WTC11 (cell line): Measurements from ENCODE around the gene CEMIP. TPM values are rescaled to one million over a fixed set of nuclear protein-coding genes. Genes with fewer than 3 reads are reported as not detected.

ENCODE experiments used
- ATAC-seq: fragments of 200-7000 bp; cut with Tn5 transposase; 2 replicates; pipeline ENCODE4 v1.10.0; 2021; ENCODE audit warnings: mild to moderate bottlenecking, moderate library complexity
- CTCF ChIA-PET: fragments of 300-600 bp; sonication (Branson Sonifier 250); formaldehyde crosslinking; loops from one replicate; lab custom pipeline; 2021; ENCODE audit warnings: antibody characterized with exemption; lab: Charles Lee
- POLR2A ChIA-PET: fragments of 350-600 bp; sonication (Branson Sonifier 250); formaldehyde crosslinking; loops from one replicate; lab custom pipeline; 2021; ENCODE audit warnings: antibody characterized with exemption; lab: Charles Lee
- DNase-seq: peaks from one replicate; pipeline ENCODE4 v3.0.0; 2021; ENCODE audit warnings: low spot score
- H3K27ac Mint-ChIP-seq: 2 replicates; pipeline ENCODE4 v1.8.0; 2021; ENCODE audit warnings: mixed read lengths
- H3K27me3 Mint-ChIP-seq: 2 replicates; pipeline ENCODE4 v1.8.0; 2021; ENCODE audit warnings: low read depth, mild to moderate bottlenecking, moderate library complexity, mixed read lengths
- H3K36me3 Mint-ChIP-seq: 2 replicates; pipeline ENCODE4 v1.8.0; 2021; ENCODE audit warnings: mixed read lengths
- H3K4me1 Mint-ChIP-seq: 2 replicates; pipeline ENCODE4 v1.8.0; 2022; ENCODE audit warnings: mixed read lengths
- H3K4me3 Mint-ChIP-seq: 2 replicates; pipeline ENCODE4 v1.8.0; 2021; ENCODE audit warnings: mild to moderate bottlenecking, moderate library complexity, mixed read lengths
- H3K9me3 Mint-ChIP-seq: 2 replicates; pipeline ENCODE4 v1.8.0; 2021; ENCODE audit warnings: mixed read lengths
- ATF1 ChIP-seq: sonication (generic); formaldehyde crosslinking; IDR thresholded peaks from 2 replicates; pipeline ENCODE4 v1.8.1; 2023; ENCODE audit warnings: mild to moderate bottlenecking, moderate library complexity, missing genetic modification reagents
- ATF3 ChIP-seq: sonication (generic); formaldehyde crosslinking; conservative IDR thresholded peaks from 2 replicates; pipeline ENCODE4 v1.8.1; 2022; ENCODE audit warnings: mild to moderate bottlenecking, missing genetic modification reagents
- ATF6 ChIP-seq: sonication (generic); formaldehyde crosslinking; IDR thresholded peaks from 2 replicates; pipeline ENCODE4 v1.8.1; 2023; ENCODE audit warnings: mild to moderate bottlenecking, missing genetic modification reagents
- ETV6 ChIP-seq: sonication (generic); formaldehyde crosslinking; IDR thresholded peaks from 2 replicates; pipeline ENCODE4 v1.8.1; 2022; ENCODE audit warnings: mild to moderate bottlenecking, missing genetic modification reagents
- HMGXB4 ChIP-seq: sonication (generic); formaldehyde crosslinking; IDR thresholded peaks from 2 replicates; pipeline ENCODE4 v1.8.1; 2023; ENCODE audit warnings: mild to moderate bottlenecking, moderate library complexity, missing genetic modification reagents
- IRF2 ChIP-seq: sonication (generic); formaldehyde crosslinking; IDR thresholded peaks from 2 replicates; pipeline ENCODE4 v1.8.0; 2022; ENCODE audit warnings: low read depth, missing genetic modification reagents, borderline replicate concordance
- KAT7 ChIP-seq: sonication (generic); formaldehyde crosslinking; IDR thresholded peaks from 2 replicates; pipeline ENCODE4 v1.8.1; 2023; ENCODE audit warnings: missing genetic modification reagents, mild to moderate bottlenecking, borderline replicate concordance
- NFE2L1 ChIP-seq: sonication (generic); formaldehyde crosslinking; IDR thresholded peaks from 2 replicates; pipeline ENCODE4 v1.8.1; 2023; ENCODE audit warnings: missing genetic modification reagents
- NR2C2 ChIP-seq: sonication (generic); formaldehyde crosslinking; IDR thresholded peaks from 2 replicates; pipeline ENCODE4 v1.8.0; 2022; ENCODE audit warnings: mild to moderate bottlenecking, missing genetic modification reagents
- OVOL2 ChIP-seq: fragments of 250-450 bp; sonication (Bioruptor Pico); IDR thresholded peaks from 2 replicates; pipeline ENCODE4 v1.9.0; 2021; ENCODE audit warnings: mild to moderate bottlenecking, borderline replicate concordance
- PREB ChIP-seq: sonication (generic); formaldehyde crosslinking; IDR thresholded peaks from 2 replicates; pipeline ENCODE4 v1.8.1; 2022; ENCODE audit warnings: mild to moderate bottlenecking, missing genetic modification reagents, moderate library complexity, borderline replicate concordance
- SMAD3 ChIP-seq: sonication (generic); formaldehyde crosslinking; IDR thresholded peaks from 2 replicates; pipeline ENCODE4 v1.8.0; 2022; ENCODE audit warnings: missing genetic modification reagents, mild to moderate bottlenecking, borderline replicate concordance
- TCF7 ChIP-seq: sonication (generic); formaldehyde crosslinking; IDR thresholded peaks from 2 replicates; pipeline ENCODE4 v1.8.0; 2022; ENCODE audit warnings: mild to moderate bottlenecking, low read depth, missing genetic modification reagents, moderate library complexity
- USF1 ChIP-seq: sonication (generic); formaldehyde crosslinking; IDR thresholded peaks from 2 replicates; pipeline ENCODE4 v1.8.0; 2022; ENCODE audit warnings: mild to moderate bottlenecking, missing genetic modification reagents
- ZBTB21 ChIP-seq: sonication (generic); formaldehyde crosslinking; IDR thresholded peaks from 2 replicates; pipeline ENCODE4 v1.8.1; 2023; ENCODE audit warnings: mild to moderate bottlenecking, missing genetic modification reagents, borderline replicate concordance
- ZNF317 ChIP-seq: sonication (generic); formaldehyde crosslinking; IDR thresholded peaks from 2 replicates; pipeline ENCODE4 v1.8.1; 2023; ENCODE audit warnings: low read depth, mild to moderate bottlenecking, moderate library complexity, missing genetic modification reagents, borderline replicate concordance
- ZNF416 ChIP-seq: fragments of 250-450 bp; sonication (Bioruptor Pico); IDR thresholded peaks from 2 replicates; pipeline ENCODE4 v1.9.0; 2021; ENCODE audit warnings: mild to moderate bottlenecking, inconsistent platforms
- ZNF425 ChIP-seq: fragments of 250-450 bp; sonication (Bioruptor Pico); conservative IDR thresholded peaks from 2 replicates; pipeline ENCODE4 v1.9.0; 2021; ENCODE audit warnings: mild to moderate bottlenecking
- ZNF512 ChIP-seq: sonication (generic); formaldehyde crosslinking; IDR thresholded peaks from 2 replicates; pipeline ENCODE4 v1.8.1; 2022; ENCODE audit warnings: missing genetic modification reagents, borderline replicate concordance
- ZNF532 ChIP-seq: fragments of 250-450 bp; sonication (Bioruptor Pico); IDR thresholded peaks from 2 replicates; pipeline ENCODE4 v1.9.0; 2021; ENCODE audit warnings: mild to moderate bottlenecking, borderline replicate concordance
- total RNA-seq: library from RNA; stranded (reverse); gene quantifications from 3 replicates; pipeline ENCODE4 v1.2.3, GENCODE V29; 2021

The CEMIP gene
- total RNA-seq, 1 experiment from 2014 or later = 0.87 TPM

GRCh38 chr15:80780416-80781221, 1.4 kb downstream of the CEMIP start (continued):
- TF ChIP-seq HMGXB4 (CRISPR knock-in tag) (0 out of 2 replicates have a peak, but pooled peaks have one; percentile 44), PREB (CRISPR knock-in tag) (peak; percentile 93; the same call in 1 of the 2 replicates), NR2C2 (CRISPR knock-in tag) (no peak; the same call in 1 of the 2 replicates), ATF1 (CRISPR knock-in tag) (peak; percentile 91; the same call in 1 of the 2 replicates), ZNF416 (CRISPR knock-in tag) (no peak), OVOL2 (CRISPR knock-in tag) (no peak), USF1 (CRISPR knock-in tag) (peak; percentile 72; the same call in 1 of the 2 replicates), ZNF317 (CRISPR knock-in tag) (0 out of 2 replicates have a peak, but pooled peaks have one; percentile 33), IRF2 (0 out of 2 replicates have a peak, but pooled peaks have one; percentile 58), ATF6 (no peak), TCF7 (CRISPR knock-in tag) (peak; percentile 86; the same call in 1 of the 2 replicates), SMAD3 (CRISPR knock-in tag) (peak; percentile 94)

- Mint-ChIP-seq H3K36me3 (no peaks in the 10 kb centered on the region), H3K4me1 (peaks cover 11% of the 10 kb centered on the region), H3K27me3 (peaks cover 49% of the 10 kb centered on the region), H3K4me3 (no peak overlapping the region), H3K9me3 (no peaks in the 10 kb centered on the region), H3K27ac (no peak overlapping the region)
- POLR2A ChIA-PET = no interaction called here
- CTCF ChIA-PET = interaction anchor here (1.0 to 1.4 kb wide), 3 partner anchors 73 to 216 kb away, joined by 3 read pairs; no protein-coding TSS in a partner anchor
- no peak for DNase-seq
- TF ChIP-seq ZNF532 = no peak
- TF ChIP-seq SMAD3 (CRISPR knock-in tag) = no peak
- TF ChIP-seq ATF3 (CRISPR knock-in tag) = no peak
- no peak for TF ChIP-seq ZBTB21 (CRISPR knock-in tag)
- no peak for TF ChIP-seq KAT7 (CRISPR knock-in tag)
- TF ChIP-seq ZNF425 (CRISPR knock-in tag) = no peak
- TF ChIP-seq ETV6 (CRISPR knock-in tag) = no peak
- no peak for TF ChIP-seq NFE2L1
- no peak for TF ChIP-seq ZNF512 (CRISPR knock-in tag)
- no peak for ATAC-seq
These were observed 4.1 kb downstream of the CEMIP start for GRCh38 chr15:80783260-80783659.
